GM23338 (cell line): ENCODE data around the gene UCP1. TPM values are rescaled to one million over a fixed set of nuclear protein-coding genes. Genes with fewer than 3 reads are reported as not detected.

ENCODE experiments used
- ATAC-seq: fragments of 200-7000 bp; cut with Tn5 transposase; 3 replicates; pipeline ENCODE4 v1.9.1; 2020
- DNase-seq: peaks from one replicate; pipeline ENCODE4 v3.0.0-alpha.2; 2015; ENCODE audit warnings: low spot score
- H2AFZ ChIP-seq: fragments of 200-600 bp; sonication (generic); 2 replicates; pipeline ENCODE4 v1.8.0; 2016; ENCODE audit warnings: antibody characterized with exemption, mild to moderate bottlenecking, moderate library complexity
- H3F3A ChIP-seq: fragments of 200-600 bp; sonication (generic); replicated peaks from 2 replicates; pipeline ENCODE4 v1.8.0; 2017; ENCODE audit warnings: antibody characterized with exemption, mixed run types, low read depth
- H3K27ac ChIP-seq: fragments of 200-600 bp; sonication (generic); 2 replicates; pipeline ENCODE4 v1.6.1; 2016; ENCODE audit warnings: low read depth
- H3K27me3 ChIP-seq: fragments of 200-600 bp; sonication (generic); 2 replicates; pipeline ENCODE4 v1.8.0; 2016; ENCODE audit warnings: mild to moderate bottlenecking, mixed run types, moderate library complexity; ENCODE audit not compliant: insufficient read depth
- H3K36me3 ChIP-seq: fragments of 200-600 bp; sonication (generic); 2 replicates; pipeline ENCODE4 v1.8.0; 2016; ENCODE audit warnings: mild to moderate bottlenecking; ENCODE audit not compliant: insufficient read depth
- H3K4me1 ChIP-seq: fragments of 200-600 bp; sonication (generic); 2 replicates; pipeline ENCODE4 v1.8.0; 2016; ENCODE audit warnings: mild to moderate bottlenecking, moderate library complexity; ENCODE audit not compliant: insufficient read depth
- H3K4me2 ChIP-seq: fragments of 200-600 bp; sonication (generic); 2 replicates; pipeline ENCODE4 v1.7.1; 2017; ENCODE audit warnings: mixed run types
- H3K4me3 ChIP-seq: fragments of 200-600 bp; sonication (generic); 2 replicates; pipeline ENCODE4 v1.6.1; 2016; ENCODE audit warnings: mixed run types
- H3K79me2 ChIP-seq: fragments of 200-600 bp; sonication (generic); replicated peaks from 2 replicates; pipeline ENCODE4 v1.8.0; 2017; ENCODE audit warnings: mild to moderate bottlenecking; ENCODE audit not compliant: insufficient read depth
- H3K9me2 ChIP-seq: fragments of 200-600 bp; sonication (generic); 2 replicates; pipeline ENCODE4 v1.8.0; 2017; ENCODE audit not compliant: insufficient read depth
- H4K20me1 ChIP-seq: fragments of 200-600 bp; sonication (generic); replicated peaks from 2 replicates; pipeline ENCODE4 v1.8.0; 2017; ENCODE audit warnings: mild to moderate bottlenecking; ENCODE audit not compliant: insufficient read depth
- H3K27ac Mint-ChIP-seq: 2 replicates; pipeline ENCODE4 v1.8.0; 2020; ENCODE audit warnings: inconsistent platforms, mild to moderate bottlenecking, moderate library complexity, mixed read lengths
- H3K27me3 Mint-ChIP-seq: 3 replicates; pipeline ENCODE4 v1.8.0; 2022; ENCODE audit warnings: low read depth, mild to moderate bottlenecking, moderate library complexity, mixed read lengths, inconsistent platforms; ENCODE audit not compliant: insufficient read depth, poor library complexity
- H3K36me3 Mint-ChIP-seq: 3 replicates; pipeline ENCODE4 v1.8.0; 2021; ENCODE audit warnings: low read depth, mild to moderate bottlenecking, inconsistent platforms, moderate library complexity, mixed read lengths
- H3K4me1 Mint-ChIP-seq: 3 replicates; pipeline ENCODE4 v1.8.0; 2020; ENCODE audit warnings: mild to moderate bottlenecking, inconsistent platforms, mixed read lengths
- H3K4me3 Mint-ChIP-seq: 3 replicates; pipeline ENCODE4 v1.8.0; 2021; ENCODE audit warnings: moderate library complexity, mild to moderate bottlenecking, inconsistent platforms, mixed read lengths
- H3K9me3 Mint-ChIP-seq: 3 replicates; pipeline ENCODE4 v1.8.0; 2020; ENCODE audit warnings: moderate library complexity, mild to moderate bottlenecking, inconsistent platforms, mixed read lengths
- CREB1 ChIP-seq: fragments of 250-450 bp; sonication (Bioruptor Pico); IDR thresholded peaks from 2 replicates; pipeline ENCODE4 v1.5.0; 2020; ENCODE audit warnings: low read depth, mild to moderate bottlenecking, moderate library complexity
- CTCF ChIP-seq, 2 experiments: fragments of 200-600 bp in 1 of 2; sonication (generic) in 1 of 2; conservative IDR thresholded peaks; 2 replicates each; pipeline versions ENCODE4 v1.5.1 to v1.6.1; 2016 to 2017; ENCODE audit warnings: antibody characterized with exemption in 2 of 2, low read depth in 2 of 2, mild to moderate bottlenecking in 2 of 2, moderate library complexity in 1 of 2
- ETS1 ChIP-seq: IDR thresholded peaks from 2 replicates; pipeline ENCODE4 v1.6.1; 2016; ENCODE audit warnings: antibody characterized with exemption
- EZH2 ChIP-seq: fragments of 200-600 bp; sonication (generic); IDR thresholded peaks from one replicate; pipeline ENCODE4 v1.8.0; 2017; ENCODE audit warnings: antibody characterized with exemption, mild to moderate bottlenecking, low read depth; ENCODE audit not compliant: unreplicated experiment
- EZH2phosphoT487 ChIP-seq: fragments of 200-600 bp; sonication (generic); IDR thresholded peaks from one replicate; pipeline ENCODE4 v1.8.1; 2018; ENCODE audit warnings: antibody characterized with exemption; ENCODE audit not compliant: unreplicated experiment
- JUNB ChIP-seq: IDR thresholded peaks from one replicate; pipeline ENCODE4 v1.6.1; 2016; ENCODE audit warnings: antibody characterized with exemption; ENCODE audit not compliant: unreplicated experiment
- NANOG ChIP-seq: IDR thresholded peaks from 2 replicates; pipeline ENCODE4 v1.6.1; 2016; ENCODE audit warnings: antibody characterized with exemption, borderline replicate concordance
- POLR2AphosphoS5 ChIP-seq: IDR thresholded peaks from 2 replicates; pipeline ENCODE4 v1.6.1; 2016; ENCODE audit warnings: antibody characterized with exemption, low read depth
- STAT1 ChIP-seq: IDR thresholded peaks from one replicate; pipeline ENCODE4 v1.6.1; 2016; ENCODE audit warnings: antibody characterized with exemption; ENCODE audit not compliant: unreplicated experiment
- ZNF114 ChIP-seq: fragments of 250-450 bp; sonication (Bioruptor Pico); IDR thresholded peaks from 2 replicates; pipeline ENCODE4 v1.5.0; 2020; ENCODE audit warnings: mild to moderate bottlenecking, moderate library complexity
- ZNF331 ChIP-seq: fragments of 250-450 bp; sonication (Bioruptor Pico); IDR thresholded peaks from 2 replicates; pipeline ENCODE4 v1.5.0; 2020; ENCODE audit warnings: low read depth, mild to moderate bottlenecking, moderate library complexity
- ZNF462 ChIP-seq: fragments of 250-450 bp; sonication (Bioruptor Pico); IDR thresholded peaks from 2 replicates; pipeline ENCODE4 v1.5.0; 2020; ENCODE audit warnings: mild to moderate bottlenecking, moderate library complexity
- polyA plus RNA-seq: library from polyadenylated mRNA; unstranded; fragments of >200 nt; fragmentation: Nextera tagmentation; extraction: Ambion mirVana; gene quantifications from 2 replicates; pipeline ENCODE4 v1.2.1, GENCODE V29; 2016
- total RNA-seq: library from RNA; depleted of rRNA; stranded (reverse); fragments of >200 nt; shearing (Covaris generic); gene quantifications from 2 replicates; pipeline ENCODE4 v1.2.3, GENCODE V29; 2014
- TF ChIP-seq, protein P1 (sequence below): IDR thresholded peaks from one replicate; pipeline ENCODE4 v1.6.1; 2018; ENCODE audit warnings: antibody characterized with exemption; ENCODE audit not compliant: unreplicated experiment

The UCP1 gene
- total and polyA plus RNA-seq, 2 experiments from 2014 or later: 0.21 TPM; not detected in 1

- H3K27ac Mint-ChIP-seq: no peak overlapping the region
- no peak overlapping the region for H3K4me2 ChIP-seq
- H3K4me1 Mint-ChIP-seq: peaks cover 5% of the 10 kb centered on the region
- no peak overlapping the region for H2AFZ ChIP-seq
- H3K9me3 Mint-ChIP-seq: no peaks in the 10 kb centered on the region
- ATAC-seq (no peak), DNase-seq (no peak)
- H3K36me3 ChIP-seq: no peaks in the 10 kb centered on the region
- peaks cover 5% of the 10 kb centered on the region; the same call in 1 of the 2 replicates for H3K9me2 ChIP-seq
- H3K4me3 Mint-ChIP-seq: no peak overlapping the region
- TF ChIP-seq EZH2phosphoT487 (no peak), ZNF331 (CRISPR knock-in tag) (no peak), CTCF (conservative IDR thresholded peaks at IDR 0.05; ENCODE audit: low read depth in 2 of 2) (no peak), POLR2AphosphoS5 (no peak), NANOG (no peak), ETS1 (no peak), STAT1 (no peak), EZH2 (no peak), CREB1 (CRISPR knock-in tag) (no peak), ZNF462 (CRISPR knock-in tag) (no peak), JUNB (no peak), ZNF114 (CRISPR knock-in tag) (no peak)
- TF ChIP-seq, protein P1, sequence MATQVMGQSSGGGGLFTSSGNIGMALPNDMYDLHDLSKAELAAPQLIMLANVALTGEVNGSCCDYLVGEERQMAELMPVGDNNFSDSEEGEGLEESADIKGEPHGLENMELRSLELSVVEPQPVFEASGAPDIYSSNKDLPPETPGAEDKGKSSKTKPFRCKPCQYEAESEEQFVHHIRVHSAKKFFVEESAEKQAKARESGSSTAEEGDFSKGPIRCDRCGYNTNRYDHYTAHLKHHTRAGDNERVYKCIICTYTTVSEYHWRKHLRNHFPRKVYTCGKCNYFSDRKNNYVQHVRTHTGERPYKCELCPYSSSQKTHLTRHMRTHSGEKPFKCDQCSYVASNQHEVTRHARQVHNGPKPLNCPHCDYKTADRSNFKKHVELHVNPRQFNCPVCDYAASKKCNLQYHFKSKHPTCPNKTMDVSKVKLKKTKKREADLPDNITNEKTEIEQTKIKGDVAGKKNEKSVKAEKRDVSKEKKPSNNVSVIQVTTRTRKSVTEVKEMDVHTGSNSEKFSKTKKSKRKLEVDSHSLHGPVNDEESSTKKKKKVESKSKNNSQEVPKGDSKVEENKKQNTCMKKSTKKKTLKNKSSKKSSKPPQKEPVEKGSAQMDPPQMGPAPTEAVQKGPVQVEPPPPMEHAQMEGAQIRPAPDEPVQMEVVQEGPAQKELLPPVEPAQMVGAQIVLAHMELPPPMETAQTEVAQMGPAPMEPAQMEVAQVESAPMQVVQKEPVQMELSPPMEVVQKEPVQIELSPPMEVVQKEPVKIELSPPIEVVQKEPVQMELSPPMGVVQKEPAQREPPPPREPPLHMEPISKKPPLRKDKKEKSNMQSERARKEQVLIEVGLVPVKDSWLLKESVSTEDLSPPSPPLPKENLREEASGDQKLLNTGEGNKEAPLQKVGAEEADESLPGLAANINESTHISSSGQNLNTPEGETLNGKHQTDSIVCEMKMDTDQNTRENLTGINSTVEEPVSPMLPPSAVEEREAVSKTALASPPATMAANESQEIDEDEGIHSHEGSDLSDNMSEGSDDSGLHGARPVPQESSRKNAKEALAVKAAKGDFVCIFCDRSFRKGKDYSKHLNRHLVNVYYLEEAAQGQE: no peak
- no peaks in the 10 kb centered on the region for H4K20me1 ChIP-seq
- no peak overlapping the region for H3K4me3 ChIP-seq
- H3K27me3 ChIP-seq: no peaks in the 10 kb centered on the region
- H3K79me2 ChIP-seq: no peaks in the 10 kb centered on the region
- H3K36me3 Mint-ChIP-seq: no peaks in the 10 kb centered on the region
- H3K4me1 ChIP-seq: peaks cover 10% of the 10 kb centered on the region
- no peak overlapping the region for H3K27ac ChIP-seq
- no peaks in the 10 kb centered on the region for H3F3A ChIP-seq
- no peaks in the 10 kb centered on the region for H3K27me3 Mint-ChIP-seq
Observed at GRCh38 chr4:140612357-140612756, 43.6 kb upstream of the UCP1 start.
